Erythroblast (primary cell): Measurements from ENCODE around the gene BTK.

Experiments
- DNase-seq, 2 experiments: peaks; one replicate each; lab custom pipeline; 2025; lab: John Stamatoyannopoulos, UW
- GATA1 ChIP-seq: IDR thresholded peaks from 2 replicates; pipeline ENCODE4 v1.6.1; 2011; ENCODE audit warnings: low read depth, mild to moderate bottlenecking, control low read depth, low read length, moderate library complexity
- POLR2A ChIP-seq: IDR thresholded peaks from 2 replicates; pipeline ENCODE4 v1.6.1; 2011; ENCODE audit warnings: mild to moderate bottlenecking, low read length

The BTK gene

GRCh38 chrX:101383679-101384205 lies 2.2 kb downstream of the BTK start:
- DNase-seq = no peak
- TF ChIP-seq GATA1 (no peak), POLR2A (no peak)

GRCh38 chrX:101377547-101377946 lies 8.4 kb downstream of the BTK start:
- DNase-seq = no peak
- no peak for TF ChIP-seq POLR2A
- TF ChIP-seq GATA1 = no peak

- no peak for TF ChIP-seq POLR2A
- TF ChIP-seq GATA1 = no peak
- DNase-seq = no peak
Observed at GRCh38 chrX:101370888-101371504, 15.0 kb downstream of the BTK start.

GRCh38 chrX:101369687-101370086 lies 16.3 kb downstream of the BTK start:
- TF ChIP-seq POLR2A = no peak
- TF ChIP-seq GATA1 = no peak
- no peak for DNase-seq

- no peak for DNase-seq
- TF ChIP-seq GATA1 (no peak), POLR2A (no peak)
Observed at GRCh38 chrX:101368800-101369199, 17.2 kb downstream of the BTK start.

- no peak for DNase-seq
- TF ChIP-seq GATA1 = no peak
- no peak for TF ChIP-seq POLR2A
Observed at GRCh38 chrX:101365301-101365795, 20.6 kb downstream of the BTK start.

- peak; percentile 13 to 51 for DNase-seq
- TF ChIP-seq GATA1 (no peak), POLR2A (no peak)
Observed at GRCh38 chrX:101362757-101363156, 23.2 kb downstream of the BTK start.

GRCh38 chrX:101362116-101362515 lies 23.9 kb downstream of the BTK start:
- DNase-seq = no peak
- TF ChIP-seq POLR2A = no peak
- no peak for TF ChIP-seq GATA1

- peak; percentile 86 to 93 for DNase-seq
- peak; percentile 48 for TF ChIP-seq POLR2A
- no peak for TF ChIP-seq GATA1
Observed at GRCh38 chrX:101360390-101360789, 25.6 kb downstream of the BTK start.

- no peak for DNase-seq
- TF ChIP-seq POLR2A (no peak), GATA1 (no peak)
Observed at GRCh38 chrX:101359966-101360365, 26.0 kb downstream of the BTK start.

- no peak for TF ChIP-seq POLR2A
- TF ChIP-seq GATA1 = no peak
- peak; percentile 32 to 35 for DNase-seq
Observed at GRCh38 chrX:101357166-101357795, 28.7 kb downstream of the BTK start.

- DNase-seq = peak; percentile 58 to 61
- no peak for TF ChIP-seq GATA1
- no peak for TF ChIP-seq POLR2A
Observed at GRCh38 chrX:101349193-101349562, 36.8 kb downstream of the BTK start.

- no peak for TF ChIP-seq GATA1
- TF ChIP-seq POLR2A = peak; percentile 76
Observed at GRCh38 chrX:101348452-101349192, 37.4 kb downstream of the BTK start, which contains the start of gene TIMM8A. TIMM8A (minus strand) TSS chrX:101348742; CDS start chrX:101348664, 78 bp downstream.

More at GRCh38 chrX:101348452-101349192, 37.4 kb downstream of the BTK start, which contains the start of gene TIMM8A:
- DNase-seq = peak; percentile 81 to 84
